ENCODE measurements around the gene CCDC27. TPM values are rescaled to one million over a fixed set of nuclear protein-coding genes. Genes with fewer than 3 reads are reported as not detected.

CCDC27 gene
- total RNA-seq, 4 donors from 2014 or later = not detected

GRCh38 chr1:3711381-3711779 is 40.9 kb upstream of the CCDC27 start:
- no peak for DNase-seq
- Histone ChIP-seq H3K4me1 (no peaks in the 10 kb centered on the region), H3K27me3 (no peaks in the 10 kb centered on the region), H3K36me3 (no peaks in the 10 kb centered on the region), H3K4me3 (no peak overlapping the region), H3K9me3 (no peaks in the 10 kb centered on the region), H3K27ac (no peak overlapping the region)
- TF ChIP-seq POLR2A (IDR thresholded peaks at IDR 0.05) = no peak
- TF ChIP-seq CTCF (IDR thresholded peaks at IDR 0.05) = no peak

- no peak overlapping the region for H3K27ac ChIP-seq
These were observed 40.3 kb upstream of the CCDC27 start for GRCh38 chr1:3711780-3712451.

GRCh38 chr1:3712573-3713535 is 39.4 kb upstream of the CCDC27 start:
- H3K9me3 ChIP-seq = no peaks in the 10 kb centered on the region
- H3K27ac ChIP-seq = no peak overlapping the region
- H3K4me3 ChIP-seq = no peak overlapping the region
- H3K4me1 ChIP-seq = no peaks in the 10 kb centered on the region
- no peak for TF ChIP-seq POLR2A (IDR thresholded peaks at IDR 0.05)
- no peak for TF ChIP-seq CTCF (IDR thresholded peaks at IDR 0.05)
- no peak for DNase-seq
- H3K27me3 ChIP-seq = no peaks in the 10 kb centered on the region
- H3K36me3 ChIP-seq = no peaks in the 10 kb centered on the region

More at GRCh38 chr1:3711780-3712451, 40.3 kb upstream of the CCDC27 start:
- TF ChIP-seq CTCF (IDR thresholded peaks at IDR 0.05) (no peak), POLR2A (IDR thresholded peaks at IDR 0.05) (no peak)
- Histone ChIP-seq H3K9me3 (no peaks in the 10 kb centered on the region), H3K4me3 (no peak overlapping the region), H3K36me3 (no peaks in the 10 kb centered on the region), H3K27me3 (no peaks in the 10 kb centered on the region), H3K4me1 (no peaks in the 10 kb centered on the region)
- DNase-seq = no peak

- Histone ChIP-seq H3K27me3 (no peaks in the 10 kb centered on the region), H3K4me3 (no peak overlapping the region), H3K4me1 (no peaks in the 10 kb centered on the region), H3K27ac (no peak overlapping the region), H3K9me3 (no peaks in the 10 kb centered on the region), H3K36me3 (no peaks in the 10 kb centered on the region)
- TF ChIP-seq CTCF (IDR thresholded peaks at IDR 0.05) = no peak
- no peak for TF ChIP-seq POLR2A (IDR thresholded peaks at IDR 0.05)
- DNase-seq = no peak
These were observed 38.4 kb upstream of the CCDC27 start for GRCh38 chr1:3713840-3714239.

- Histone ChIP-seq H3K4me1 (no peaks in the 10 kb centered on the region), H3K27me3 (no peaks in the 10 kb centered on the region), H3K36me3 (no peaks in the 10 kb centered on the region), H3K27ac (no peak overlapping the region), H3K4me3 (no peak overlapping the region), H3K9me3 (no peaks in the 10 kb centered on the region)
- no peak for DNase-seq
- TF ChIP-seq CTCF (IDR thresholded peaks at IDR 0.05) (no peak), POLR2A (IDR thresholded peaks at IDR 0.05) (no peak)
These were observed 37.9 kb upstream of the CCDC27 start for GRCh38 chr1:3714284-3714741.

Data from Peyer's patch (tissue), 4 donors.